Stimulated activated CD4-positive, alpha-beta T cell treated with anti-CD3 and anti-CD28 coated beads, Interleukin-12 subunit alpha, Interleukin-12 subunit beta, amount 100 ng/mL, for 24 hours (primary cell): ENCODE data around the gene NCOA3.
"Not testable (repeated sequence)": the region's sequence is repeated elsewhere in the genome, so short reads cannot be mapped to it uniquely, and the experiment has no call there.

Source experiments
- DNase-seq, 2 experiments: peaks; one replicate each; pipeline ENCODE4 v3.0.0-alpha.2; 2020; ENCODE audit warnings: low read depth in 2 of 2

NCOA3 gene

DNA sequence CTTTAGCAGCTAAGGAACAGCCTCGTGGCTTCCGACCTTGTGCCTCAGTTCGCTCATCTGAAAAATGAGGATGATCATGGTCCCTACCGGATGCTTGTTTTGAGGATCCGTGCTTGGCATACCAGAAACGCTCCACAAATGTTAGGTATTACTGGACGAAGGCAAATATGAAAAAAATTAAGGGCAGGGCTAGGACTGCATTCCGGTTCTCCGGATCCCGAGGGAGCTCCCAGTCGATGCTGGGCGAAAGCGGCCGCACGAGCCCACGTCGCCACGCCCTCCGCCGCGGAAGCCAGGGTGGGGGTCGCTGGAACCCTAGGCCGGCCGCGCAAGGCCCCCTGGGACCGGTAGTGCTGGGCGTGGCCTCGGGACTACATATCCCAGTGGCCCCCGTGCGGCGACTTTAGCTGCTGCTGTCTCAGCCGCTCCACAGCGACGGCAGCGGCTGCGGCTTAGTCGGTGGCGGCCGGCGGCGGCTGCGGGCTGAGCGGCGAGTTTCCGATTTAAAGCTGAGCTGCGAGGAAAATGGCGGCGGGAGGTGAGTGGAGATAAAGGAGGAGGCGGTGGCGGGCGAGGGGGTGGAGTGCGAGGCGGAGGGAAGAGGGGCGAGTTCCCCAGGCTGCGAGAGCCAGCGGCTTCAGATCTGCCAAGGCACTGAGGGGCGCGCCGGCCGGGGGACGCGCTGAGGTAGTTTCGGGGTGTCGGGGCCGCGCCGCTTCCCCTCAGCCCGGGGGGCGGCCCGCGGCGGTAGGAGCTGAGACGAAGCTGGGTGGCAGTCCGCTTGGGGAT is at the start of gene NCOA3:
NCOA3 (plus strand) TSS at position 406 of the 789 bp plus-strand sequence. CDS start 120,361 bp downstream, outside the sequence.
- peak; percentile 86 to 97 for DNase-seq

DNA sequence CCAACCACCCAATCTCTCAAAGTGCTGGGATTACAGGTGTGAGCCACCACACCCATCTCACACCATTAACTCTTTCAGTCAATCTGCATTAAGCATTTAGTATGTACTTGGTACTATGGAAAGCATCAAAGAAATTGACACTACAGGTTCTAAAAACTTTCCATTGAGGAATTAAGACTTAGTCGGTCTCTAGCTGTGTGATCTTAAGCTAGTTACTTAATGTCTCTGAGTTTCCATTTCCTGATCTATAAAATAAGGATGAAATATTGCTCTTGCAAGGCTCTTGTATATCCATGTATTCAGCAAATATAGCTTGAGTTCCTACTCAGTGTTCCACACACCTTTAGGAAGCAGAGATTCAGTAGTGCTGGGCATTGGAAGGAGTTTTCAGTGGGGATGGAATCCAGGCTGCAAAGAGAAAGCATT is 48.9 kb upstream of the NCOA3 start:
- no peak for DNase-seq

DNA sequence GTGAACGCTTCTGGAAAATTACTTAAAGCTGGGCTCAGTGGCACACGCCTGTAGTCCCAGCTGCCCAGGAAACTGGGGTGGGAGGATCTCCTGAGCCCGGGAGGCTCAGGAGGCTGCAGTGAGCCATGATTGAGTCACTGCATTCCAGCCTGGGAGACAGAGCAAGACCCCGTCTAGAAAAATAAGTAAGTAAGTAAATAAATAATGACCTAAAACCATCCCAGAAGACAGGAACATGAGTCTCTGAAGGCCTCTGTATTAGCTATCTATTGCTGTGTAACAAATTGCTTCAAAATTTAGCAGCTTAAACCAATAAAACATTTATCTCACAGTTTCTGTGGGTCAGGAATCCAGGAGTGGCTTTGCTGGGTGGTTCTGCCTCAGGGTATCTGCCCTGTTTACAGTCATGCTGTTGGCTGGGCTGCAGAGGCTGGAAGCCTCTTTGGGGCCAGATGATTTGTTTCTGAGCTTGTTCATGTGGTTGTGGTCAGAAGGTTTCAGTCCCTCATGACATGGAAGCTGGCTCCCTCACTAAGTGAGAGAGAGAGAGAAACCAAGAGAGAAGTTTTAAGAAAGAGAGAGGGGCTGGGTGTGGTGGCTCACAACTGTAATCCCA is 48.4 kb upstream of the NCOA3 start:
- peak in 1 of 2 experiments; percentile 27 for DNase-seq

DNA sequence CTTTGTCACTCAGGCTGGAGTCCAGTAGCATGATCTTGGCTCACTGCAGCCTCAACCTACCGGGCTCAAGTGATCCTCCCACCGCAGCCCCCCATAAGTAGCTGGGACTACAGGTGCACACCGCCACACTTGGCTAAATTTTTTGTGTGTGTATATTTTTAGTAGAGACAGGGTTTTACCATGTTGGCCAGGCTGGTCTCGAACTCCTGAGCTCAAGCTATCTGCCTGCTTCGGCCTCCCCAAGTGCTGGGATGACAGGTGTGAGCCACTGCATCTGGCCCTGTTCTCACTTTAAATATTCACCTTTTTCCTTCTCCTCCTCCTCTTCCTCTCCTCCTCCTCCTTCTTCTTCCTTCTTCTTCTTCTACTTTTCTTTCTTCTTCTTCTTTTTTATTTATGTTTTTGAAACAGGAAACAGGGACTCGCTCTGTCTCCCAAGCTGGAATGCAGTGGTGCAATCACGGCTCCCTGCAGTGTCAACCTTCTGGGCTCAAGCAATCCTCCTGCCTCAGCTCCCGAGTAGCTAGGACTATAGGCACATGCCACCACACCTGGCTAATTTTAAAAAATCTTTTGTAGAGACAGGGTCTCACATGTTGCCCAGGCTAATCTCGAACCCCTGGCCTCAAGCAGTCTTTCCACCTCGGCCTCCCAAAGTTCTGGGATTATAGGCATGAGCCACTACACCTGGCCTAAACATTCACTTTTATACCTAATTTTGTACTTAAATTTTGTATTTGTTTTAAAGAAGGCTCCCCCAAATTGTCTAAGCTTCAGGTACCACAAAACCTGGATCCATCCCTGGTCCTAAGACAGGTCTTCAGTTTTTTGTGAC is 47.2 kb upstream of the NCOA3 start:
- DNase-seq, result no peak

DNA sequence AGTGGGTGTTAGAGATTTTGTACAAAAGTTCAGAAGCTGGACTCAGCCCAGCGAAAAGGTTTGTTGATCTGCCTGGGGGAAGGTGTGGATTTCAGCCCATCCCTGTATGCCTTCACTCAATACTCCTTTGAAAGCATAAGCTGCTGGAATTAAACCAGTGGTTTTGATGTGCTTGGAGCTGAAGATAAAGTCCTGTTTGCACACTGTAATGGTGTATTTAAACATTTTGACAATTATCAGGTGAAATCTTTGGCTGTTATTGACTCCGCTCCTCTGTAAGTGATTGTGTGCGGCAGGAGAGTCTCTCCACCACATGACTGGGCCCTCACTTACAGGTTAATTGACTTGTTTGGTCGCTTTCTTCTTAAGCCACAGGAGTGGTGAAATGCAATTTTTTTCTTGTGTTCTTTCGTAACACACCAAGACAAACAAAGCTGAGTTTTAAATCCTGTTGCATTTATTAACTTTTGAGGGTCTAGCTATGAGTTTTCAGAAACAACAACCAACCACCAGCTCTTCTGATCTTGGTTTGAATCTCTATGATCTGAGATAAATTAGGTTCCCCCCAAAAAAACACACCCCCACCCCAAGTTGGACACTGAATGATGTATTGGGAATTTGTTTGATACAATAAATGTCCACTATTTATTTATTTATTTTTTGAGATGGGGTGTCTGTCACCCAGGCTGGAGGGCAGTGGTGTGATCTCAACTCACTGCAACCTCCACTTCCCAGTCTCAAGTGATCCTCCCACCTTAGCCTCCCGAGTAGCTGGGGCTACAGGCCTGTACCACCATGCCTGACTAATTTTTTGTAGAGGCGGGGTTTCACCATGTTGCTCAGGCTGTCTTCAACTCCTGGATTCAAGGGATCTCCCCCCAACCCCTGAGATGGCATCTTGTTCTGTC is 46.3 kb upstream of the NCOA3 start:
- no peak for DNase-seq

DNA sequence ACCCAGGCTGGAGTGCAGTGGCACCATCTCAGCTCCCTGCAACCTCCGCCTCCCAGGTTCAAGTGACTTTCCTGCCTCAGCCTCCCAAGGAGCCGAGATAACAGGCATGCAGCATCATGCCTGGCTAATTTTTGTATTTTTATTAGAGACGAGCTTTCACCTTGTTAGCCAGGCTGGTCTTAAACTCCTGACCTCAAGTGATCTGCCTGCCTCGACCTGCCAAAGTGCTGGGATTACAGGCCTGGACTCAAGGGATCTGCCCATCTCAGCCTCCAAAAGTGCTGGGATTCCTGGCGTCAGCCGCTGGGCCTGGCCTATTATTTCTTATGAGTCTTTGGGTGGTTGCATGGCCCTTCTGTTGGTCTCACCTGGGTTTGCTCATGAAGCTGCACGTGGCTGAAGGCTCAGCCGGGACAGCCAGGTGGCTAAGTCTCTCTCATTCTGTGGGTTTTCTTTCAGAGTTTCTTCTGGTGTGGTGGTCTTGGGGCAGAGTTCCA is 45.6 kb upstream of the NCOA3 start:
- DNase-seq, result no peak

DNA sequence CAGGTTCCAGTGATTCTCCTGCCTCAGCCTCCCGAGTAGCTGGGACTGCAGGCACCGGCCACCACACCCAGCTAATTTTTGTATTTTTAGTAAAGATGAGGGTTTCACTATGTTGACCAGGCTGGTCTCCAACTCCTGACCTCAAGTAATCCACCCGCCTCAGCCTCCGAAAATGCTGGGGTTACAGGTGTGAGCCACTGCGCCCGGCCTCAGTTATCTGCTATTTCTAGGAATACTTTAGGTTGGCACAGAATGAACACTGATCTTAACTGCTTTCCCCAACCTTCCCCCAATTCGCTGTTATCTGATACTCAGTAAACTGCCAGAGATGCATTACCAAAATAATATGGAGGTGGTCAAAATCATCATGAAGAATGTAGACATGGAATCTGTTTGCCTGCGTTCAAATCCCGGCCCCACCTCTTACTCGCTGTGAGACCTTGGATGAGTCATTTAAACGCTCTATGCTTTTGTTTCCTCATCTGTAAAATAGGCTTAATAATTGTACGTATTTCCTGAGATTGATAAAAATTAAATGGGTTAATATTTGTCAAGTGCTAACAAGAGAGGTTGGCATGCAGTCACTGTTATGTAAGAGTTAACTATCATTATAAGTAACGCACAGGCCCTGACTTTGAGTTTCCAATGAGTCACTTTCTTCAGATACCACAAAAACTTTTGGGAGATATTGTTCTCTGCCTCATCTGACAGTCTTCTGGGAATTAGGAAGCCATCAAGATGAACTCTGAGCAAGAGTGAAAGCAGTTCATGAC is 44.5 kb upstream of the NCOA3 start:
- no peak for DNase-seq

DNA sequence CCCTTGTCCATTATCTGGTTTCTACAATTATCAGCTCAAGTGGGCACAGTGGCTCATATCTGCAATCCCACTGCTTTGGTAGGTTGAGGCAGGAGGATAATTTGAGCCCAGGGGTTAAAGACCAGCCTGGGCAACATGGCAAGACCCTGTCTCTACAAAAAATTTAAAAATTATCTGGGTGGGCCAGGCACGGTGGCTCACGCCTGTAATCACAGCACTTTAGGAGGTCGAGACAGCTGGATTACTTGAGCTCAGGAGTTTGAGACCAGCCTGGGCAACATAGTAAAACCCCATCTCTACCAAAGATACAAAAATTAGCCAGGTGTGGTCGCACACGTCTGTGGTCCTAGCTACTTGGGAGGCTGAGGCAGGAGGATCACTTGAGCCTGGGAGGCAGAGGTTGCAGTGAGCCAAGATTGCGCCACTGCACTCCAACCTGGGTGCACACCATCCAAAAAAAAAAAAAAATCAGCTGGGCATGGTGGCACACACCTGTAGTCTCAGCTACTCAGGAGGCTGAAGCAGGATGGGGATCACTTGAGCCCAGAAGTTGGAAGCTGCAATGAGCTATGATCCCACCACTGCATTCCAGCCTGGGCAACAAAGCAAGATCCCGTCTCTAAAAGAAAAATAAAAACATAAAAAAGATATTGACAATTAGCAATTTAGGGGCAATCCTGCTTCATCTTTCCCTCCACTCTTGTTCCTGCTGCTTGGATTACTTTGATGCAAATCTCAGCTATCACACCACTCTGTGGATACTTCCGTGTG is 43.2 kb upstream of the NCOA3 start:
- DNase-seq, result not testable (repeated sequence)

DNA sequence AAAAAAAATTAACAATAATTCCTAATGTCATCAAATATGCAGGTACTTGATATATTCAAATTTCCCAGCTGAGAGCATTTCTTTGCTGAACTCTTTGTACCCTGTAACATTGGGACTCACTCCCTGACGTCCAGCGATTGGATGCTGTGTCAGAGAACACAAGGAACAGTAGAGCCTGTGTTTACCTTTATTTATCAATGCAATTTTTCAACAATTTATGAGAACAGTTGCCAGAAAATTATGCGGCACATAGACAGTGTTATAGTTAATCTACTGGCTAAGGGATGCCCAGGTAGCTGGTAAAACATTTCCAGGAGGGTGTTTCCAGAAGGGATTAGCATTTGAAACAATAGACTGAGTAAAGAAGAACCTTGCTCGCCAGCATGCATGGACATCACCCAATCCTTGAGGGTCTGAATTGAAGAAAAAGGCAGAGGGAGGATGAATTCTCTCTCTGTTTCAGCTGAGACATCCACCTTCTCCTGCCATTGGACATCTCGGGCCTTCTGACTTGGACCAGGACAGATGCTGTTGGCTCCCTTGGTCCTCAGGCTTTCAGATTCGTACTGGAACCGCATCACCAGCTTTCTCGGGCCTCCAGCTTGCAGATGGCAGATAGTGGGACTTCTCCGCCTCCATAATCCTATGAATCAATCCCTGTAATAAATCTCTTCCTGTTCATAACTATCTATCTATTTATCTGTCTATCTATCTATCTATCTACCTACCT is 42.2 kb upstream of the NCOA3 start:
- no peak for DNase-seq

DNA sequence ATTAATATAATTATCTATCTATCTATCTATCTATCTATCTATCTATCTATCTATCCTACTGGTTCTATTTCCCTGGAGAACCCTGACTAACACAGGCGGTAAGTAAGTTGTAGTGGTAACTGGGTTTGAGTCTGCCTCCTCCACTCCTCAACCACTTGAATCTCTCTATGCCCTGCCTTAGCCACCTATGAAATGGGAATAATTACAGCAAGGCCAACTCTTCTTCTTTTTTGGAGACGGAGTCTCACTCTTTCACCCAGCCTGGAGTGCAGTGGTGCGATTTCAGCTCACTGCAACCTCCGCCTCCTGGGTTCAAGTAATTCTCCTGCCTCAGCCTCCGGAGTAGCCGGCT is 41.0 kb upstream of the NCOA3 start:
- DNase-seq, result not testable (repeated sequence)

DNA sequence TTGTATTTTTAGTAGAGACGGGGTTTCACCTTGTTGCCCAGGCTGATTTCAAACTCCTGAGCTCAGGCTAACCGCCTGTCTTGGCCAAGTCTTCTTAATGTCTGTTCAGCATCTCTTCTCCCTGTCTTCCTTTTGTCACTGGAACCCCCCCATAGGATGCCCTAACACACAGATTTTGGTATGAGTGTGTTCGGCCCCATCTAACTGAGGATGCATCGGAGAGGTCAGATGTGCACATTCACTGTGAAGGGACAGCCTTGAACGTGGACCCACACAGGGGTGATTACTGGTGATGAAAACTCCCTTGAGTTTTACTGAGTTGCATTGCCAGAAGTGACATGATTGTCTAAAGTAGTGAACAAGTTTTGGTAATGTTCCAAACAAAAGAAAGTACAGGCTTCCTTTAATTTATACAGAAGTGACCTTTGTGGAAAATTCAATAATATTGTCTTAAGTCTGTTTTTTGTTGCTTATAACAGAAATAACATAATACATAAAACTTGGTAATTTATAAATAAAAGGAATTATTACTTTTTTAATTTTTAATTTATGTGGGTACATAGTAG is 40.5 kb upstream of the NCOA3 start:
- DNase-seq, result no peak

DNA sequence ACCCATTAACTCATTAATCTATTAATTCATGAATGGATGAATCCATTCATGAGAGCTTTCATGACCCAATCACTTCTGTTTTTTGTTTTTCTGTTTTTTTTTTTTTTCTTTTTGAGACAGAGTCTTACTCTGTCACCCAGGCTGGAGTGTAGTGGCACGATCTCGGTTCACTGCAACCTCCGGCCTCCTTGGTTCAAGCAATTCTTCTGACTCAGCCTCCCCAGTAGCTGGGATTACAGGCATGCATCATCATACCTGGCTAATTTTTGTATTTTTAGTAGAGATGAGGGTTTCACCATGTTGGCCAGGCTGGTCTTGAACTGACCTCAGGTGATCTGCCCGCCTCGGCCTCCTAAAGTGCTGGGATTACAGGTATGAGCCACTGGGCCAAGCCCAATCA is 39.8 kb upstream of the NCOA3 start:
- not testable (repeated sequence) for DNase-seq

DNA sequence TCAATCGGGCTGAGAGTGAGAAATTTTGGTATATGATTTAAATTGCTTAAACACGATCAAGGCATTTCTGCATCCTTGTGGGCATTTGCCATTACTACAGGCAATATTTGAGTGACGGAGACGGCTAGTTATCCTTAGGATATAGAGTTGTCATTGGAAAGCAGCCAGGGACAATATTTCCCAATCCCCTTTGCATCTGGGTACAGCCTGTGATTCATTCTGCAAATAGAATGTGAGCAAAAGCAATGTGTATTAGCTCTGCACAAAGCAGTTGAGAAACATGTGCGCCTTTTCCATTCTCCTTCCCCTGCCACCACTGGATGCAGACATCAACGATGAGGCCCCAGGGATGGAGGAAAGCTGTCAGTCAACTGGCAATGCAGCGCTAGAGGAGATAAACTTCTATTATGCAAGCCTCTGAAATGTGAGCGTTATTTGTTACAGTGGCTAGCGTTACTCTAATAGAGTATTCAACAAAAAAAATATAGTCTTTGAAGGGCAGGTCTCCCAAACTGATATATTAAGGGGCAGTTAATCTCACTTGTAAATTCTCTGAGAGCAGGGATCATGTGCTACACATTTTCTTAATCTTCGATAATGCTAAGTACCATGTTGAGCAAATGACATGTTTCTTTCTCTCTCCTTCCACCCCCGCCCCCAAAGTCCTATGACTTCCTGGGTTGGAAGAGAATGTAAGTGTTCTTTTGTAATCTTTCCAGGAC is 37.1 kb upstream of the NCOA3 start:
- DNase-seq, result no peak

DNA sequence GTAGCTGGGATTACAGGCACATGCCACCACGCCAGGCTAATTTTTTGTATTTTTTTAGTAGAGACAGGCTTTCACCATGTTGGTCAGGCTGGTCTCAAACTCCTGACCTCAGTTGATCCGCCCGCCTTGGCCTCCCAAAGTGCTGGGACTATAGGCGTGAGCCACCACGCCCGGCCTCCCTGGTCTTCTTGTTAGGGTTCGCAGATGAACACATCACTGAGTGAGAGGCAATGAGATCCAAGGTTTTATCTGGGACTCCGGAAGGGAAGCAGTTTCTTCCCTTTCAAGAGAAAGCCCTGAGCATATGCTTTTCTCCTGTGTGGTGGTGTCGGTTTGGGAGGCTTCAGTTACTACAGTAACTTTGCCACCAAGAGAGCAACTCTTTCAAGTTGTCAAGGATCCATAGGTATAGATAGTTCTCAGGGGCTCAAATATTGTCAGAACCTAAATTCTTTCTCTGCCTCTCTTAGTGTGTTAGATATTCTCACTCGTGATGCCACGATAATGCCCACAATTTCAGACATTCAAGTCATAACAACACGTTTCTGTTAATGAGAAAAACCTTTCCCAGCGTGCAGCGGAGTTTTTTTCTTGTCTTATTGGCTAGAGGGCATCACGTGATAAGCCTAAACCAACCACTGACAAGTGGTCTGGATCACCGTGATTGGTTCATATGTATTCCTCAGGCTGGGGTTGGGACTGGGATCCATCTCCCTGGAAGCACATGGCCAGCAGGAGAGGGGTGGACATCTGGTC is 36.2 kb upstream of the NCOA3 start:
- DNase-seq, result no peak

DNA sequence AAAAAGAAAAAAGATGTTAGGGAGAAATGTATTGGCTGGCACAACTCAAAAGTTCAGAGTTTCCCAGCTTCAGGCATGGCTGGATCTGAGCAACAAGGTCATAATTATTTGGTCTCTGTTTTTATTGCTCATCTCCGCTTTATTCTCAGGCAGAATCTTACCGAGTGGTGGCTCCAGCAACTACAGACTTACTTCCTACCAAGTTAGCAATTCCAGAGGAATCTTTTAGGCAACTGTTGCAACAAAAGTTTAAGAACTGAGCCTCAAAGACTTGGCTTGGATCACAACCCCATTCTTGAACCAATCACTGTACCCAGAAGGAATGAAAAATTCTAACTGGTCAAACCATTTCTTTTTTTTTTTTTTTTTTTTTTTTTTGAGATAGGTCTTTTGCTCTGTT is 35.5 kb upstream of the NCOA3 start:
- DNase-seq, result no peak

DNA sequence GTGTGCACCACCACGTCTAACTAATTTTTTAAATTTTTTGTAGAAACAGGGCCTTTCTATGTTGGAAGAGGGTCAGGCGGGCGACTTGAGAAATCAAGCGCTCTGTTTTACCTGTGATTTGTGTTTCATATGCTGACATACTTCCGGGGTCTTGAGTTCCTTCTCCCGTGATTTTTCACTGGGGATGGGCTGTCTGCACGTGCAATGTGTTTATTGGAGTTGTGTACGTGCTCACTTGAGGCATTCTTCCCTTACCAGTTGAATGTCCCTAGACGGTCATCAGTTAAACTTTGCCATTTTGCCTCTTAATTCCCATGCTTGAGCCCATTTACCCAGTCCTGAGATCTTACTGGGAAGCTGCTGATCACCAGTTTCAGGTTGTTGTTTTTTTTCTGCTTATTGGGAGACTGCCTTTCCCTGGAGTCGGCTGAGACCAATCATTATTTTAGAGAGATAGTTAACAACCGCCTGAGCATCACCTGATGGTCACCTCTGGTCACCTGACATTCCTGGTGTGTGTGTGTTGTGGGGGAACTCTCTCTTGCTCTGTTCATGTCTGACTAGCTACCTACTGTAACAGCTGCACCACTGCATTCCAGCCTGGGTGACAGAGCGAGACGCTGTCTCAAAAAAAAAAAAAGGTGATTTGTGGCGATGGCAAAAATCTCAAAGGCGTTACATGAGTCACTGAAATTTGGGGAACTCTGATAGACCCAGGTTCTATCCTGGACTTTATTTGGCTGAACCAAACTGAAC is 34.8 kb upstream of the NCOA3 start:
- no peak for DNase-seq
